ENCODE measurements around the gene CHSY1. TPM values are rescaled to one million over a fixed set of nuclear protein-coding genes. Genes with fewer than 3 reads are reported as not detected.

Gene CHSY1
- total and polyA plus RNA-seq, 2 of the 13 experiments (the other 11 are each of a cell fraction or from before 2014, with no cell fraction given), result 13.3 to 13.7 TPM

GRCh38 chr15:101294731-101295606 is 43.1 kb upstream of the CHSY1 start, which contains the start of gene SNRPA1 (continued):
- TF ChIP-seq ZUFSP (CRISPR knock-in tag; IDR thresholded peaks at IDR 0.05; ENCODE audit: borderline replicate concordance), result no peak
- peak; percentile 69; the same call in 1 of the 2 replicates for TF ChIP-seq ZMYM3 (CRISPR knock-in tag; IDR thresholded peaks at IDR 0.05)
- TF ChIP-seq NFRKB (IDR thresholded peaks at IDR 0.05), result no peak
- 0 out of 2 replicates have a peak, but pooled peaks have one; percentile 67 for TF ChIP-seq AKNA (CRISPR knock-in tag; IDR thresholded peaks at IDR 0.05; ENCODE audit: borderline replicate concordance)
- peak; percentile 49; the same call in 1 of the 2 replicates for TF ChIP-seq CHD2 (IDR thresholded peaks at IDR 0.05; ENCODE audit: low read depth, low read length)
- peak; percentile 67; the same call in 1 of the 2 replicates for TF ChIP-seq HNRNPUL1 (IDR thresholded peaks at IDR 0.05; ENCODE audit: low read depth, low read length)
- TF ChIP-seq BCLAF1 (IDR thresholded peaks at IDR 0.05), result no peak
- no peak for TF ChIP-seq NR2F2 (IDR thresholded peaks at IDR 0.05; ENCODE audit: borderline replicate concordance, low read depth)
- TF ChIP-seq HNF4G (IDR thresholded peaks at IDR 0.05; ENCODE audit: borderline replicate concordance, low read depth, low read length), result peak; percentile 22; the same call in 1 of the 2 replicates
- TF ChIP-seq HNF4G (CRISPR knock-in tag; IDR thresholded peaks at IDR 0.05; ENCODE audit: borderline replicate concordance, low read depth), result peak; percentile 57; the same call in 1 of the 2 replicates
- TF ChIP-seq RERE (CRISPR knock-in tag; IDR thresholded peaks at IDR 0.05; ENCODE audit: low read depth), result peak; percentile 66; the same call in 1 of the 2 replicates
- no peak for TF ChIP-seq ZNF326 (CRISPR knock-in tag; IDR thresholded peaks at IDR 0.05; ENCODE audit: borderline replicate concordance)

Data from HepG2 (cell line).